ENCODE measurements around the gene PGD.
A peak's percentile ranks its signal among the peaks of the same experiment; 100 is the strongest.

Gene PGD

GRCh38 chr1:10398734-10399443, at the start of gene PGD:
Gene PGD (plus strand): TSS chr1:10399064. CDS start chr1:10399118, 54 bp downstream.
- peak; percentile 99 for DNase-seq

DNA sequence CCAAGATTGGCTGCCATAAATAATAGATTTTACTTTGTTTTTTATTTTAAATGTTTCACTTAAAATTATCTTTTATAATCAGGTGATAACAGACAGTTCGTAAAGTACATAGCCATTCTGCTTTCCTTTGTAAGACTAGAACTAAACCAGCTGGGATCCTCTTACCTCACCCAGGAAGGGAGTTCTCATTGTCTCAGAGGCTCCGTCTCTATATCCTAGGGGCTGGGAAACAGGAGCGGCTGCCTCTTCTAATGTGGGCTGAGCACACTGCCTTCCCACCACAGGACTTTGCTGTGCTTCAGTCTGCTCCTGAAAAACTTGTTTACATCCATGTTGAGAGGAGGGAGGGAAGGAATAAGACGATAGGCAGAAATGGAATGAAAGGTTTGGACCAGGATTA, 45.6 kb upstream of the PGD start:
- DNase-seq, result no peak

GRCh38 chr1:10353693-10354092, 45.2 kb upstream of the PGD start:
- DNase-seq, result no peak

GRCh38 chr1:10360045-10360444, 38.8 kb upstream of the PGD start:
- no peak for DNase-seq

DNA sequence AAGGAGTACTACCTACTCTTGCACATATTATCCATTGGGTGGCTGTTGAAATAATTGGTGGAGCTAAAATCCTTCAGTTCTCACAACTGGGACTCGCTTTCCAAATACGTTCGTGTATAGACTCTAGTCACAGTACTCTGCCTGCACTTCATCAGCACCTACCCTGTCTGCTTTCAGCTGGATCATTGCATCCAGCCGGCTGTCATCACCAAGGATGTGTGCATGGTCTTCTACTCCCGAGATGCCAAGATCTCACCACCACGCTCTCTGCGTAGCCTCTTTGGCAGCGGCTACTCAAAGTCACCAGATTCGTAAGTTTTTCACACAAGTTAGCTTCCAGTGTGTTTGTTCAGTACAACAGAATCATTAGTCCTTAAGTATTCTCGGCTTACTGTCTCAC, 37.3 kb upstream of the PGD start:
- DNase-seq, result no peak

GRCh38 chr1:10368194-10368593, 30.7 kb upstream of the PGD start:
- DNase-seq, result no peak

DNA sequence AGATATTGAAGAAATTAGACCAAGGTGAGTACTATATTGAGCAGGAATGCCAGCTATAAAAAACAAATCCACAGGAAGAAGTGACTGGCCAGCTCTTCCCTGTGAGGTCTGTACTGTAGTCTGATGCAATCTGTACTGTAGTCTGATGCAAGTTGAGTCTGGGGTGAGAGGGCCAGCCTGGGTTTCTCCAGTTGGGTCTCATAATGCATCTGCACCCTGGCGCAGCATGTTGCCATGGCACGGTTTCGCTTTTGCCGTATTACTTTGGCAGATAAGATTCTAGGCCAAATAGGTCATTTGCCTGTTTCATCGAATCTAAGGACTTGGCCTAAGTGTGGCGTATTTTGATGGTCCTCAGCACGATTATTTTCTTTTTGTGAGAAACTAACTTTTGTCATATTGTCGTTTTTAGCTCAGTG, 24.4 kb upstream of the PGD start:
- no peak for DNase-seq

DNA sequence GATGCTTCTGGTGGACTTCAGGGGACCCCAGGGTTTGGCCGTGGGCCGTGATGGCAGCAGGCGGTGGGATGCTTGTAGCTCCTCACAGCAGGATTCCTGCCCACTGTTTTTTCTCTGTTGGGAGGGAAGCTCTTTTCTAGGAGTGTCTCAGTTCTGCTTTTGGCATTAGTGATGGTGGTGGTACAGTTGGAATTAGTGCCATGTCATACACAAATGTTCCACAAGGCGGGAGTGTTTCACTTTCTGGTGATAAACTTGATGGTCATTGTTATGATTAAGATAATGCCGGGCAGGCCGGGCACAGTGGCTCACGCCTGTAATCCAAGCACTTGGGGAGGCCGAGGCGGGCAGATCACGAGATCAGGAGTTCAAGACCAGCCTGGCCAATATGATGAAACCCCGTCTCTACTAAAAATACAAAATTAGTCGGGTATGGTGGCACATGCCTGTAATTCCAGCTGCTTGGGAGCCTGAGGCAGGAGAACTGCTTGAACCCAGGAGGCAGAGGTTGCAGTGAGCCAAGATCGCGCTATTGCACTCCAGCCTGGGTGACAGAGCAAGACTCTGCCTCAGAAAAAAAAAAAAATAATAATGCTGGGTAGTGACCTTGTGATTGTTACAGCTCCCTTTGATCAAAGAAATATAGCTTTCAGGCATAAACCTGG, 21.4 kb upstream of the PGD start:
- peak; percentile 31 to 41 for DNase-seq

DNA sequence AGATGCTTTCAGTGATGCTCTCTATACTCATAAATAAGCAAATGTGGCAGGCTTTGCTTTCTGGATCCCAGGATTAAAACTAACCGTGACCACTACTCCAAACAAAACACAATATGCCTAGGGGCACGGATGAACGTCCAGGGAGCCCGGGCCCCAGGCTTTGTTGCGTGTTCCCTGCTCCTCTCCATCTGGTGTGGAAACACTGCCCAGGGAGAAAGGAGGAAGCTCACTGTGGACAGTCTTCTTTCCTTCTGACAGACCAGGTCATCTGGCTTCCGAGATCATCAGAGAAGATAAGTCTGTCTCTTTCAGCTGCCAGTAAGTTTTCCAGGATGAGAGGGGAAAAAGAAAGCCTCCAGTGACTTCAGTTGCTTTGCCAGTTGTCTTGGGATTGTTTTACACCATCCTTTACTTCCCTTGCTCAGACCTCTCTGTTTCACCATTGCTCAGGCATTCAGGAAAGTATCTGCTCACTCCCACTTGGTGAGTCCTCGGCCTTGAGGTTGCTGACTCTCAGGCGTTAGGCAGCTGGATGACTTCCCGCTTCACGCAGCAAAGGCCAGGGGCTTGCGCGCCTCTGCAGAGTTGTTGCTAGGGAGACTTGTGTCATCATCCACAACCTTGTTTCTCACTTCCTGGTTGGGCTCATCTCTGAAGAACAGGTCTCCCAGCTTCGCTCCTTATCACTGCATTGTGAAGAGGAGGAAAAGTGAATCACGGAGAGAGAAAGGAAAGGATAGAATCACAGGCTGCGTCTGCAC, 20.6 kb upstream of the PGD start:
- DNase-seq, result no peak

DNA sequence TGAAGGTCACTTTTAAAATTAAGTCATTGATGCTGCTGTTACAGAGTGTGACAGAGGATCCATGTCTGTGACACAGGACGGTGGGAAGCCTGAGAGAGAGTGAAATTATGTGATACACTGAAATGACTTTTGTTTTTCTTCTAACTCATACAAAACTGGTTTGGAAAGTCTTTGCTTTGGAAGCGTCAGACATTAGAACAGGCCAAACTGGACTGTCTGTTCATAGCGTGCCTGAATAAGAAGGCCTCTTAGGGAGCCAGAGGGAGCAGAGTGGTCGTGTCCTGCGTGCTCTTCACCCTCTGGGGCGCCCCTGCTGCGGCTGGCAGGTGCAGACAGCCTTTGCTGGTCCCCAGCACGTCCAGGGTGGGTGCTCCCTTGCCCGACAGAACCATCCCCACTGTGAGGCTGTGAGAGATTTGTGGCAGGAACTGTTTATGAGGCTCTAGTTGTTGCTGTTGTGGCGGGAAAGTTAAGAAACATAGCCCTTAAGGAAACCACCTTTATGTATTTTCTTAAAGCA, 19.7 kb upstream of the PGD start:
- DNase-seq, result no peak

GRCh38 chr1:10379676-10380075, 19.2 kb upstream of the PGD start:
- DNase-seq, result no peak

- no peak for DNase-seq
Measured at GRCh38 chr1:10380594-10381275, 18.1 kb upstream of the PGD start.

- DNase-seq, result no peak
Measured at GRCh38 chr1:10383630-10384029, 15.2 kb upstream of the PGD start.

- no peak for DNase-seq
Measured at GRCh38 chr1:10384219-10384618, 14.6 kb upstream of the PGD start.

GRCh38 chr1:10386761-10387676, 11.8 kb upstream of the PGD start:
- no peak for DNase-seq

DNA sequence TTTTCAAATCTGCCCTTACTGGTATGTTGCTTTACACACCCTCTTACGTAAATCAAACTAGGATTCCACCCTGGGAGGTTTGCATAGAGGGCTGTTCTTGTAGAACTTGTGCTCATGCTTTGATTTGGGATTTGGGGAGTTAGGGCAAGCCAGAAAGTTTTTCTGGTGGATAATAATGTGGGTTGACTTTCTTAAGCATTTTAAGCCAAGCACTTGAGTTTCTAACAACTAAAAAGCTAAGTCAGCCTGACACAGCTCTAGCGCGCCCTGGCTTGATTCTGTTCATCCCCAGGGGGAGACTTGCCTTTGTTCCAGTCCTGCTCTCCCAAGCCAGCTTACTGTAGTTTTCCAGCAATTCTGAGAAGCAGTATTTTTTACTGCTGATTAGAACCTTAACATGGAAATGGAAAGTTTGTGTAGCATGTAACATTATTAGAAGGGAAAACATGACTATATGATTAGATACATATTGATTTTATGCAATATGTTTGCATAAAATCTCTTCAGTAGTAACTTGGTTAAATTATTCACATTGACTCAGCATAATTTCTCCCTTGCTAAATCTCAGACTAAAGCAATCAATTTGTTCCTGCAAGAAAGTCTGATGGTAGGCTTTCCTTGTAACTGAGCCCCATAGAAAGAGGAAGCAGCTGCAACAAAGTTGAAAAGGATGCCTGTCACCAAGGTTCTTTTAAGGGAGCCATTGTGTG, 11.0 kb upstream of the PGD start:
- no peak for DNase-seq

GRCh38 chr1:10388387-10388715, 10.5 kb upstream of the PGD start:
- DNase-seq, result no peak

GRCh38 chr1:10389271-10389973, 9.4 kb upstream of the PGD start:
- DNase-seq, result no peak

DNA sequence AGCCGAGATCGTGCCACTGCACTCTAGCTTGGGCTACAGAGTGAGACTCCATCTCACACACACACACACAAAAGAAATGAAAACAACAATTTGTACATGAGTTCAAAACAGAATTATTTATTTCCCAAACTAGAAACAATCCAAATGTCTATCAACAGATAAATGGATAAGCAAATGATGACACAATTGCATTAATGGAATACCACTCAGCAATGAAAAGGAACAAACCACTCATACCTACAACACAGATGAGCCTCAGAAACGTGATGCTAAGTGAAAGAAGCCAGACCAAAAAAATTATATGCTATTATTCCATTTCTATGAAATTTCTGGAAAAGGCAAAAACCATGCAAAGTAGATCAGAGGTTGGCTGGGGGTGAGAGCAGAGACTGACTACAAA, 2.0 kb upstream of the PGD start:
- no peak for DNase-seq

DNA sequence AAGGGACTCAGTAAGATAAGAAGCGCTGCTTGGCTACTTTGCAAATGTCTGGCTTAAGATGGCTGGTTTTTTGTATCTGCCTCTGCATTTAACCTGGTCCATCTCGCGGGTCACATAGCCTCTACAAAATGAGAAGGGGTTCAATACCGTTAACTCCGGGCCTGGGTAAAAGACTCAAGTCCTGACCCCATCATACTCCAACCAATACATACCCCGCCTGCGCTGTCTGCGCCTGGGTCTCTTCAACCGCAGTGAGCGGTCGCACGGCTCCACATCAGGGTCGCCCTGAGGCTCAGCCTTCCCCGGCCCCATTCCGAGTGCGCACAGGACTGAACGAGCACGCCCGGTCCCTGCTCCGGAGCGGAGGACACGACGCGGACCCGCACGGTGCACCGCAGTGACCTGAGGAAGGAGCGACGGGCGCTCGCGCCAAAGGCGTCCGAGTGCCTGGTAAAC, 558 bp upstream of the PGD start:
- no peak for DNase-seq

DNA sequence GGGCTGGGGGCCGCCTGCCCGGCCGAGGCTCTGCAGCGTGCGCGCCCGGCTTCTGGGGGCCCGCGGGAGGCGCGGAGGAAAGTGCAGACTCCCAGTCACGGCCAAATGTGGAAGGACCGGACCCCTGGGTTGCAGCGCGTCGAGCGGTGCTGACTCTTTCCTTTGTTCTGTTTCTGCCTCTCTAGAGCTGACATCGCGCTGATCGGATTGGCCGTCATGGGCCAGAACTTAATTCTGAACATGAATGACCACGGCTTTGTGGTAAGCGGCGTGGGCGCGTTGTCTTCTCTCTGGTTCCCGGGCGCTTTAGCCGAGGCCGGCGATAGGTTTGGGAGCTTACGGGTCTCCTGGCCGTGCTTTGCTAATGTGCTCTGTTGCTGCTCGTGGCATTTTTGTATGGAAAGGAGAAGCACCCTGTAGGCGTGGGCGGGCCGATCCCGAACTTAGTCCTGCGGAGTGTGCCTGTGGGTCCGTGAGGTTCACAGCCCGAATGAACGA, 629 bp downstream of the PGD start:
- no peak for DNase-seq
